Measurements from ENCODE around the gene SLC2A9.

DNA sequence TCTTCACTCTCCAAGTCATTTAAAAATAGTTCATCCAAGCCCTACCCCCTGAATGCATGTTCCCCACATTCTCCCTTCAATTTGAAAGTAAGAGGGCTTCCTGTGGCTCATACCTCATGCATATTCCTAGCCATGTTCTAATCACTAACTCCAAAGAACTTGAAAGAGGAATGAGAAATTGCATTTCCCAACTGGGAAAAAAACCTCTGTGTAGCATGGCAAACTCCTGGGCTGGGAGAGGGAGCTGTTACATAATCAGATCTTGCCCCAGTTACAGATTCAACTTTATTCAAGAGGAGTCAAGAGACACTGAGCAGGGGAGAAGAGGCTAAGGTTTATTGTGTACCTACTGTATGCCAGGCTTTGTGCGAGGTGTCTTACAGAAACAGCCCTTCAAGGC lies 90.2 kb downstream of the SLC2A9 start:
- TF ChIP-seq GATA1 (IDR thresholded peaks at IDR 0.05; ENCODE audit: low read depth, low read length): no peak
- no peak for TF ChIP-seq POLR2A (IDR thresholded peaks at IDR 0.05; ENCODE audit: low read length)

Measured in erythroblast (primary cell).